SKM-1 (cell line): ENCODE measurements around the gene BLOC1S3.

Experiments used
- DNase-seq: peaks from one replicate; lab custom pipeline; 2025; ENCODE audit not compliant: unreplicated experiment; lab: John Stamatoyannopoulos, UW

Gene BLOC1S3

GRCh38 chr19:45146251-45146650 is 32.3 kb upstream of the BLOC1S3 start:
- DNase-seq = no peak

GRCh38 chr19:45146741-45147205 is 31.8 kb upstream of the BLOC1S3 start:
- DNase-seq = no peak

- DNase-seq = no peak
Measured at GRCh38 chr19:45147835-45148676, 30.5 kb upstream of the BLOC1S3 start.

- DNase-seq = no peak
Measured at GRCh38 chr19:45149129-45149528, 29.5 kb upstream of the BLOC1S3 start.

GRCh38 chr19:45150180-45150579 is 28.4 kb upstream of the BLOC1S3 start:
- DNase-seq = no peak

GRCh38 chr19:45150751-45151281 is 27.8 kb upstream of the BLOC1S3 start:
- DNase-seq = no peak

GRCh38 chr19:45151320-45151719 is 27.3 kb upstream of the BLOC1S3 start:
- no peak for DNase-seq

- no peak for DNase-seq
Measured at GRCh38 chr19:45151821-45152503, 26.6 kb upstream of the BLOC1S3 start.

- DNase-seq = no peak
Measured at GRCh38 chr19:45152504-45153338, 25.9 kb upstream of the BLOC1S3 start.

- no peak for DNase-seq
Measured at GRCh38 chr19:45153339-45154063, 25.1 kb upstream of the BLOC1S3 start.

- no peak for DNase-seq
Measured at GRCh38 chr19:45154064-45154827, 24.3 kb upstream of the BLOC1S3 start.

- no peak for DNase-seq
Measured at GRCh38 chr19:45156011-45156630, 22.5 kb upstream of the BLOC1S3 start.

- no peak for DNase-seq
Measured at GRCh38 chr19:45156751-45157150, 21.8 kb upstream of the BLOC1S3 start.

GRCh38 chr19:45158503-45159209 is 19.9 kb upstream of the BLOC1S3 start:
- DNase-seq = no peak

- DNase-seq = no peak
Measured at GRCh38 chr19:45159210-45159970, 19.2 kb upstream of the BLOC1S3 start.

- no peak for DNase-seq
Measured at GRCh38 chr19:45159971-45160324, 18.6 kb upstream of the BLOC1S3 start.

- DNase-seq = no peak
Measured at GRCh38 chr19:45160870-45161737, 17.5 kb upstream of the BLOC1S3 start, which contains the start of gene NKPD1. TSS of gene NKPD1 (minus strand) at chr19:45160982. CDS start at chr19:45160150, 832 bp downstream.
